CD4-positive, alpha-beta T cell treated with Interleukin-4 for 4 hours (primary cell): ENCODE results near the gene IBSP.

ENCODE experiments used
- DNase-seq: peaks from one replicate; pipeline ENCODE4 v3.0.0-alpha.2; 2020

The IBSP gene, protein sequence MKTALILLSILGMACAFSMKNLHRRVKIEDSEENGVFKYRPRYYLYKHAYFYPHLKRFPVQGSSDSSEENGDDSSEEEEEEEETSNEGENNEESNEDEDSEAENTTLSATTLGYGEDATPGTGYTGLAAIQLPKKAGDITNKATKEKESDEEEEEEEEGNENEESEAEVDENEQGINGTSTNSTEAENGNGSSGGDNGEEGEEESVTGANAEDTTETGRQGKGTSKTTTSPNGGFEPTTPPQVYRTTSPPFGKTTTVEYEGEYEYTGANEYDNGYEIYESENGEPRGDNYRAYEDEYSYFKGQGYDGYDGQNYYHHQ

GRCh38 chr4:87799301-87800113 is at the start of gene IBSP:
Gene IBSP (plus strand): TSS chr4:87799554. CDS start chr4:87802362, 2,808 bp downstream.
- DNase-seq = no peak

DNA sequence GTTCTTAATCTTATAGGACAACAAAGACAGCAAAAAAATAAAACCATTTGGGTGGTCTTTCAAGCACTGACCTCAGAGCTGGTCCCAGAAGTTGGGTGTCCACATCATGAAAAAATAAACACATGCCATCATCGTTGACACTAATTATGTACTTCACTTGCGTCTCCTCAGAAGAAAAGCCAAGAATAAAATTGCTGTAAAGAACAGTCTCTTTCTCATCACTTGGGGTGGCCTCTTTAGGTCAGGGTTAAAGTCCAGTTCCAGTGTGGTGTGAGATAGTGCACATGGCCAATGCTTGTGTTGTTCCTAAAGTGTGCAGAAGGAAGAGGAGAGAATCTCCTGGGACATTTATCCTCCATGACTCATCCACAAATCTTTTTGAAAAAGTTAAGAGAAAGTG is 49.5 kb upstream of the IBSP start:
- no peak for DNase-seq

GRCh38 chr4:87758270-87758669 is 41.1 kb upstream of the IBSP start:
- no peak for DNase-seq

GRCh38 chr4:87762311-87762710 is 37.0 kb upstream of the IBSP start:
- DNase-seq = no peak

GRCh38 chr4:87781569-87781968 is 17.8 kb upstream of the IBSP start:
- no peak for DNase-seq

- no peak for DNase-seq
Measured at GRCh38 chr4:87783781-87784180, 15.6 kb upstream of the IBSP start.

DNA sequence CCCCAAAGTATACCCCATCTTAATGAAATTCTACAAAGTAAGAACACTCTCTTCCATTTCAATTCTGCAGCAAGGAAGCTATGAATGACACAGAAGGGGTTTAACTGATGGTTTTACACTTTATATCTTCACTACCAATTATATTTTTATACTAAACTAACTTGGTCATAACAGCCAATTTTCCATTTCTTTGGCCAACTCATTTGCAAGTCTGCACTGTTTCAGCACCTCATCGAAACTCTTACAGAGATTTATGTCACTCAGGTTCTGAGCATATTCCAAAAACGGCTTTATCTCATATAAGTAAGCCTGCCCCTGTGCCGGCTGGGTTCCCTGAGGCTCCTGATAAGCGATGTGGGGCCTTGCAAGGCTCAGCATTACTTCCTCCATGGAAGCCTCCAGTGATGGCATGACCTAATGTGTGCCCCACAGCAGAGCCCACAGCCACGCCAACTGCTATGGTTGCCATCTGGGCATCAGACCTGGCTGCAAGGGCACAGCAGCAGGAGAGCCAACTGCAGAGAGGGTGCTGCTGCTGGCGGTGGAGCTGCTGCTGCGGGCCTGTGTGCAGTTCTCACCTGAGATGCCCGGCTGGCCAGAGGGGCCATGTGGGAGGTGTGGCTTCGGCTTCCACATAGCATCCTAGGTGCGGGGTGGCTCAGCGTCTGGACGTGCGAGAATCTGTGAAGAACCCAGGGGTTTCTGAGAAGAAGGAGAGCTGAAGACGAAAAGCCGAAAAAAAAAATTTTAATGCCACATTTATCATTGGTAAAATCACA is 13.4 kb upstream of the IBSP start:
- DNase-seq = no peak

- DNase-seq = no peak
Measured at GRCh38 chr4:87802858-87803257, 3.5 kb downstream of the IBSP start.

- no peak for DNase-seq
Measured at GRCh38 chr4:87803421-87803820, 4.1 kb downstream of the IBSP start.

DNA sequence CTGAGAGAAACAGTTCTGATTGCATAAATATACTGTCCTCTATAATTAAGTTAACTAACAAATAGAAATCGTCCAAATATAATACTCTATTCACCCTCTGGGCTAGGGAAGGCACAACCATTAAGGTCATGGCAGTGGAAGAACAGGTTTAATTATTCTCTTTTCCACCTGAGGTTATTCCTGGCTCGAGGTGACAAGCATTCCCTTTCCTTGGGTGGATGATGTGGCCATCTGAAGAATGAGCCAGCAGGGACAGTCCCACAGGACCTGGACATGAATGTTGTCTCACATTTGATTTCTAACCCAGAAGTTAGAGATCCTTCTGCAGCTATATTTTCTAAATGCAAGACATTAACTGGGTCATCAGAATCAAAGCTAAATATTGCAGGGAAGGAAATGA is 5.5 kb downstream of the IBSP start:
- no peak for DNase-seq

DNA sequence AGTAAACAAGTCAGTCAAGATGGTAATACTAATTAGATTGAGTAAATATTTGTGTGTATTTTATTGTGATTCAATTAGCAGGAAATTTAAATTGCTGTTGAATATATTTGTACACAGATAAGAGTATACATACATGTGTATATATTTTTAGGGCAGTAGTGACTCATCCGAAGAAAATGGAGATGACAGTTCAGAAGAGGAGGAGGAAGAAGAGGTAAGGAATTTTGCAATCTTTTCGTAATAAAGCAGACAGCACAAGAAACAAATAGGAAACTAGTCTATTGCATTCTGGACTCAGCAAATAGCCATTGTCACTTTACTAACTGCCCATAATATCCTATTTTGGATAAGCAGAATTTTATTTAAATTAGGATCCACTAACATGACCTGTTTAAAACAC is 6.6 kb downstream of the IBSP start:
- DNase-seq = no peak

DNA sequence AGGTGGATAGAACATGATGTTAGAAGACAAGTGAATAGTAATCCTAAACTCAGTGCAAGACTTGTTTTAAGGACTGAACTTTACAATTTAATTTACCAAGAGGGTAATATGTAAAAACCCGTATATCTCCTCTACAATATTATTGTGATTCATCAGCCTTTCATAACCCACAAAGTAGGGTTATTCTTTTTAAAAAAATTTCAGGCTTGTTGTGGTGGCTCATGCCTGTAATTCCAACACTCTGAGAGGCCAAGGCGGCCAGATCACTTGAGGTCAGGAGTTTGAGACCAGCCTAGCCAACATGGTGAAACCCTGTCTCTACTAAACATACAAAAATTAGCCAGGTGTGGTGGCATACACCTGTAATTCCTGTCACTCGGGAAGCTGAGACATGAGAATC is 7.2 kb downstream of the IBSP start:
- no peak for DNase-seq

GRCh38 chr4:87807402-87807801 is 8.0 kb downstream of the IBSP start:
- no peak for DNase-seq

DNA sequence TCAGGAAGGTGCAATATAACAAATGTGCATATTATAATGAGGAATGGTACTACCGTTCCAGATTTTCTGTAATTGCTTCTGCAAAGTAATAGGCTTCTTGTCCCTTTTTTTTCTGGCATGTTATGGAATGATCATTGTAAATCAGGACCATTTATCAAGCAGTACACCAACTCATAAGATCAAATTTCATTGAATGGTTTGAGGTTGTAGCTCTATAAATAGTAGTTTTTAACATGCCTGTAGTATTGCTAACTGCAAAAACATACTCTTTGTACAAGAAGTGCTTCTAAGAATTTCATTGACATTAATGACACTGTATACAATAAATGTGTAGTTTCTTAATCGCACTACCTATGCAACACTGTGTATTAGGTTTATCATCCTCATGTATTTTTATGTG is 12.6 kb downstream of the IBSP start:
- no peak for DNase-seq

DNA sequence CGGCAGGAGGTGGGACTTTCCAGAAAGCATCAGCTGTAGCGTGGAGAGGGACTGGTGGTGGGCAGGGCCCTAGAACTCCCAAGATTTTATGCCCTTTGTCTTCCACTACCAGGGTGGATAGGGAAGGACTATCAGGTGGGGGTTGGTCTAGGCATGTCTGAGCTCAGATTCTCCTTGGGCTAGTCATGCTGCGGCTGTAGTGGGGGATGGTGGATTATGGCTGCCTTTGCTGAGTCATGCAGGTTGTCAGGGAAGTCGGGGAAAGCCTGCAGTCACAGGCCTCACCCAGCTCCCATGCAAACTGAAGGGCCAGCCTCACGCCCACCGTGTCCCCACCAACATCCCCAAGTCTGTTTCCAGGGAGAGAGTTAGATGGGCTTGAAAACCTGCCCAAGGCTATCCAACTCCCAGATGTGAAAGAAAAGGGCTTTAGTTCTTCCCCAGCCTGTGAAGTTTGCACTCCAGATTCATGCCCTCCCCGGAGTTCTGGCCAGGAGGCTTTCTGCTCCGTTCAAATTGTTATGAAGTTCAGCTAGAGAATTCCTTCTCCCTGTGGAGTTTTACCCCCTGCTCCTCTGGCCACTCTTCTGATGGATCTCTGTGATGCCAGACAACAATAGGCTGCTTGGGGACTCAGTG is 20.0 kb downstream of the IBSP start:
- no peak for DNase-seq

DNA sequence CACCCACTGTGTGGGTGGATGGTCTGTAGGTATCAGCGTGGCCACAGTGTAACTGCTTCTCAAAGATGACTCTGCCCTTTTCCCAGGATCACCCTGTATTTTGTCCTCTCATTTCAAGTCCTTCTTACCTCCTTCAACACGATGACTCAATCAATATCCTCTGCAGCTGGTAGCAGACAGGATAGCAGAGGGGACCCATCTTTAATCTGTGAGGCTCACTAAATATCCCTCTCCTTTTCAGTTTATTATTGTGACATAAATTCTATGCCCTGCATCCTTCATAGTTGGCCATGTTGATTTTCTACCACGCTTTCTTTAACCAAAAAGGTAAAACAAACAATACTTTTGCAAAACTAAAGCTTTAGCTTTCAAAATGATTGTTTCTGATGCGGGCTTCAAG is 23.8 kb downstream of the IBSP start:
- no peak for DNase-seq

DNA sequence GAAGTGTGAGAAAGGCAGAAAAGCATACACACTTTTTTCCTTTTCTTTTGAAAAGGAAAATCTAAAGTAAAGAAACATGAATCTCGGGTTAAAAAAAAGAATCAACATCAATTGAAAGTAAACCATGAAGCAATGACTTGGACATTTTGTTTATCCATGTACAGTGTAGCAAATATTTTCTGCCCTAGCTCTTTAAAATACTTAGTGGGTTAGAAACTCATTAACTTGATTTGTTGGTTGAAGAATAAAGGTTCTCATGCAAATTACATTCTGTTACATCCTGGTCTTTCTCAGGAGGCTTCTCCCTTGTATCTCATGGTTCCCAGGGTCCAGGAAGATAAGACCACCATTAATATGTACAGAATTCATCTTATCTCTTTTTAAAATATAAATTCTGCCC is 24.4 kb downstream of the IBSP start:
- no peak for DNase-seq

GRCh38 chr4:87824352-87824751 is 25.0 kb downstream of the IBSP start:
- DNase-seq = no peak

- no peak for DNase-seq
Measured at GRCh38 chr4:87832669-87833068, 33.3 kb downstream of the IBSP start, which contains the start of gene MEPE. Gene MEPE (plus strand): TSS chr4:87832969. CDS start chr4:87834715, 1,746 bp downstream.

DNA sequence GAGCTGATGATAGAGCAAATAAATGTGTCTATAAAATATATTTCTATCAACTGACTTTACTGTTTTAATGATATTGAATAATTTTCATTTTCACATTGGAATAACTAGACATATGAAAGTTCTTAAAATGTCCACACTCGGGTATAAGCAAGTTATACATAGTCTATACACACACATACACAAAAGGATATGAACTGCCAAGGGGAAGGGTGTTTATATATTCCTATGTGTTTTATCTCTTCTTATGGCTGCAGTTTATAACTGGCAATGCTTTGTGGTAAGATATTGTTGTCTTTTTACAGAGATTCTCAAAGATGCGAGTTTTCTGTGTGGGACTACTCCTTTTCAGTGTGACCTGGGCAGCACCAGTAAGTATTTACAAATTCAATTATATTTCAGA is 35.0 kb downstream of the IBSP start:
- DNase-seq = no peak

GRCh38 chr4:87835197-87835596 is 35.8 kb downstream of the IBSP start:
- no peak for DNase-seq

DNA sequence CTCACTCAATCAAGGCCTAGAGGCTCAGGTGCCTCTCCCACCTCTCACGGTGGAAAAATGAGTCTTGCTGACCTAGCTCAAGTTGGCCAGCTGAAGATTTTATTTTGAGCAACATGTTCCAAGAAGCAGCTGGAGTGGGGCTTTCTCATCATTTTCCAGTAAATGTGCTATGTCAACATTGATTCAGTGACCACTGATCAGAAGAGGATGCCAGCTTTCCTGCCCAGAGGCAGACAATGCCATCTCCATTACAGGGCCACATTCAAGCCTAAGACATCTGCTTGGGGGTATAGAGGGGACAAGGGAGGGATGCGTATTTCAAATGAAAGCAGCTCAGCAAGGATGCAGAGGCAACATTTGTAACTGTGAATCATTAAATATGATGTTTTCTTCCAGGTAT is 36.4 kb downstream of the IBSP start:
- no peak for DNase-seq

- no peak for DNase-seq
Measured at GRCh38 chr4:87838205-87838604, 38.9 kb downstream of the IBSP start.
